HL-60/S4 (cell line): ENCODE results near the gene KRT76.
"Not testable (repeated sequence)": the region's sequence is repeated elsewhere in the genome, so short reads cannot be mapped to it uniquely, and the experiment has no call there.

Source experiments
- in situ Hi-C: fragments of 300-500 bp; cut with MboI; formaldehyde crosslinking; loops from 2 replicates; pipeline ENCODE4 v1.14.3; 2022; ENCODE audit warnings: low sequenced_read_pairs

Gene KRT76

GRCh38 chr12:52765702-52766101 lies 11.4 kb downstream of the KRT76 start:
- in situ Hi-C loops, result no loop called here

GRCh38 chr12:52763991-52764390 lies 13.2 kb downstream of the KRT76 start:
- in situ Hi-C loops, result no loop called here

- in situ Hi-C loops, result no loop called here
These were observed 14.0 kb downstream of the KRT76 start for GRCh38 chr12:52763036-52763659.

- in situ Hi-C loops, result no loop called here
These were observed 15.3 kb downstream of the KRT76 start for GRCh38 chr12:52761802-52762201.

GRCh38 chr12:52761218-52761617 lies 15.9 kb downstream of the KRT76 start:
- in situ Hi-C loops, result not testable (repeated sequence)

GRCh38 chr12:52760623-52761022 lies 16.5 kb downstream of the KRT76 start:
- in situ Hi-C loops, result no loop called here

GRCh38 chr12:52759695-52760094 lies 17.4 kb downstream of the KRT76 start:
- in situ Hi-C loops, result no loop called here

GRCh38 chr12:52759218-52759617 lies 17.9 kb downstream of the KRT76 start:
- in situ Hi-C loops, result no loop called here

- in situ Hi-C loops, result no loop called here
These were observed 19.5 kb downstream of the KRT76 start for GRCh38 chr12:52757449-52758176.

- in situ Hi-C loops, result no loop called here
These were observed 20.7 kb downstream of the KRT76 start for GRCh38 chr12:52756281-52756960.

GRCh38 chr12:52755533-52755932 lies 21.6 kb downstream of the KRT76 start:
- in situ Hi-C loops, result no loop called here

- in situ Hi-C loops, result no loop called here
These were observed 23.0 kb downstream of the KRT76 start for GRCh38 chr12:52754135-52754534.

GRCh38 chr12:52753283-52753682 lies 23.9 kb downstream of the KRT76 start:
- in situ Hi-C loops, result no loop called here

- in situ Hi-C loops, result no loop called here
These were observed 24.6 kb downstream of the KRT76 start for GRCh38 chr12:52752516-52752915.

GRCh38 chr12:52751795-52752194 lies 25.4 kb downstream of the KRT76 start:
- in situ Hi-C loops, result no loop called here

GRCh38 chr12:52750532-52750931 lies 26.6 kb downstream of the KRT76 start:
- in situ Hi-C loops, result not testable (repeated sequence)

GRCh38 chr12:52749827-52750226 lies 27.3 kb downstream of the KRT76 start:
- in situ Hi-C loops, result no loop called here

- in situ Hi-C loops, result no loop called here
These were observed 28.6 kb downstream of the KRT76 start for GRCh38 chr12:52748578-52748977.

- in situ Hi-C loops, result no loop called here
These were observed 31.6 kb downstream of the KRT76 start for GRCh38 chr12:52745554-52745953.

GRCh38 chr12:52744493-52745156 lies 32.5 kb downstream of the KRT76 start:
- in situ Hi-C loops, result no loop called here

- in situ Hi-C loops, result no loop called here
These were observed 34.2 kb downstream of the KRT76 start for GRCh38 chr12:52742822-52743457.
